ENCODE data around the gene NHP2.
"Not testable (repeated sequence)": the region's sequence is repeated elsewhere in the genome, so short reads cannot be mapped to it uniquely, and the experiment has no call there.

NHP2 gene

GRCh38 chr5:178130576-178131445 is 22.9 kb downstream of the NHP2 start, which contains the start of gene RMND5B:
Gene RMND5B, plus strand, starts transcription at chr5:178131014. Its CDS starts 7,106 bp downstream, at chr5:178138120.
- H3K4me3 ChIP-seq (ENCODE audit: low read length): peak within 1 kb of the TSS; percentile 70
- no peak for TF ChIP-seq ZNF274 (IDR thresholded peaks at IDR 0.05; ENCODE audit: low read depth, low read length)

- peak overlapping the region; percentile 70 for H3K4me3 ChIP-seq (ENCODE audit: low read length)
Measured at GRCh38 chr5:178130234-178130575, 23.5 kb downstream of the NHP2 start.

DNA sequence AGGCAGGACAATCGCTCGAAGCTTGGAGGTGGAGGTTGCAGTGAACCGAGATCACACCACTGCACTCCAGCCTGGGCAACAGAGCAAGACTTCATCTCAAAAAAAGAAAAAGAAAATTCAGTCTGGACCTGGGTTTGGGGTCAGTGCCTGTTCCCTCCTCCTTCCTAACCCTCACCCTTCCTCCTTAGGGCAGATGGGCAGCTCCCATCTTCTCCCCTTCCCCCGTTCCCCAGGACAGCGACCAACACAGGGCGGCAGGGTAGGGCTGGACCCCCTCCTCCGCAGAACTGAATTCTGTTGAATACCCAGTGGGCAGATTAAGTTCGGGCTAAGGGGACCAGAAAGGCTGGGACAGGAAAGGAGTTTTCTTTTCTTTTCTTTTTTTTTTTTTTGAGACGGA is 24.4 kb downstream of the NHP2 start:
- H3K4me3 ChIP-seq (ENCODE audit: low read length): no peak overlapping the region
- no peak for TF ChIP-seq ZNF274 (IDR thresholded peaks at IDR 0.05; ENCODE audit: low read depth, low read length)

GRCh38 chr5:178127300-178128009 is 26.2 kb downstream of the NHP2 start:
- not testable (repeated sequence) for H3K4me3 ChIP-seq (ENCODE audit: low read length)

- no peak for TF ChIP-seq ZNF274 (IDR thresholded peaks at IDR 0.05; ENCODE audit: low read depth, low read length)
- no peak overlapping the region for H3K4me3 ChIP-seq (ENCODE audit: low read length)
Measured at GRCh38 chr5:178126556-178126955, 27.1 kb downstream of the NHP2 start.

GRCh38 chr5:178125253-178125906 is 28.3 kb downstream of the NHP2 start:
- TF ChIP-seq ZNF274 (IDR thresholded peaks at IDR 0.05; ENCODE audit: low read depth, low read length): no peak
- no peak overlapping the region for H3K4me3 ChIP-seq (ENCODE audit: low read length)

DNA sequence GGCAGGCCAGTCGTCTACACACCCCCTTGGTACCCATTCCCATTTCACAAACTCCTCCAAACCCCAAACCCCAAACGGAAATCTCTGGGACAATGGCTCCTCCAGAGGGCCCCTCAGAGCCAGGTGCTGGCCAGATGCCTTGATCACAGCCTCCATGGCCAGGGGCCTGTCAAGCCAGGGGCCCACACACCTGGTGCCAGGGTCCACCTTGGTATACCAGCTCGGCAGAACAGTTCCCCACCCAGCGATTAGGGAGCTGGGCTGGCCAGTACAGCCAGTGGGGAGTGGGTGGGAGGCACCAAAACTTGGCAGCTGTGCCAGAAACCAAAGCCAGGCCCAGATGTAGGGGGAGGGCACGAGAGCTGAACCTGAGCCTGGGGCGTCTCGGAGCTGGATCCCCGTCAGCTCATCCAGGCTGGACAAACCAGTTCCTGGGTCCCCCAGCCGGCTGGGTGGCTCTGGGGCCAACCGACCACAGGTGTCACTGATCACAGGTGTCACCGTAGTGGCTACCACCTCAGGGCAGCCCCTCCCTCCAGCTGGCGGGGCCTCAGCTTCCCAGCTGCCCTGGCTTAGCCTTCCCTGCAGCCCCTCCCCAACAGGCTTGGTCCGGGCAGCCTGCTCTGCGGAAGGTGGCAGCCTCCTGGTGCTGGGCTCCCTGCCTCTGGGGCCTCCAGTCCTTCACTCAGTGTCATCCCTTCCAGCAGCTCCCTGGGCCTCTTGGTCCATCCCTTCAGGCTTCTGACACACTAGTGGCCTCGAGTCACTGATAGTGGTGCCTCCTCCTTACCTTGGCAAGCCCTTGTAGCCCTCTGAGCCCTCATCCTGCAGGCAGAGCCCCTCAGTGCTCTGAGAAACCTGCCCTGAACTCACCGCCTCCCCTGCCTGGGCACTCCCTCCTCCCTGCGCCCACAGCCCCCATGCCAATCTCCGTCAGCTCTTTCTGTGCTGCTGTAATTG is 29.4 kb downstream of the NHP2 start:
- H3K4me3 ChIP-seq (ENCODE audit: low read length): no peak overlapping the region
- TF ChIP-seq ZNF274 (IDR thresholded peaks at IDR 0.05; ENCODE audit: low read depth, low read length): no peak

GRCh38 chr5:178123094-178123965 is 30.4 kb downstream of the NHP2 start:
- H3K4me3 ChIP-seq (ENCODE audit: low read length): no peak overlapping the region
- no peak for TF ChIP-seq ZNF274 (IDR thresholded peaks at IDR 0.05; ENCODE audit: low read depth, low read length)

DNA sequence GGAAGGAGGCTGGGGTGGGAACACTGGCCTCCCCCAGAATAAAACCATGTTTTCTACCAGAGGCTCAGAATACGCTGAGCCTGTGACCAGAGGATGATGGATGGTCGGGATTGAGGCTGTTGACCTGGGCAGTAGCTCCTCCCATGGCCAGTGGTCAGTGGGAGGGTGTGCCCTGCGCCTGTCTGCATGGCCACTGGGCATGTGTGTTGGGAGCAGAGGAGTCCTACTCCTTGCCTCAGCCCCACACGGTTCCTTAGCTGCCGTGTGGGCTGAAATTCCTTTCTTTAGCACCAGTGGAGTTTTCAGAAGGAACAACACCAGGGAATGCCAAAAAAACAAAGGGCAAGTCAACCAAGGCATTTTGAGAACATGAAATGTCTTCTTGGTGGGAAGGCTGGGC is 31.3 kb downstream of the NHP2 start:
- no peak overlapping the region for H3K4me3 ChIP-seq (ENCODE audit: low read length)
- TF ChIP-seq ZNF274 (IDR thresholded peaks at IDR 0.05; ENCODE audit: low read depth, low read length): no peak

DNA sequence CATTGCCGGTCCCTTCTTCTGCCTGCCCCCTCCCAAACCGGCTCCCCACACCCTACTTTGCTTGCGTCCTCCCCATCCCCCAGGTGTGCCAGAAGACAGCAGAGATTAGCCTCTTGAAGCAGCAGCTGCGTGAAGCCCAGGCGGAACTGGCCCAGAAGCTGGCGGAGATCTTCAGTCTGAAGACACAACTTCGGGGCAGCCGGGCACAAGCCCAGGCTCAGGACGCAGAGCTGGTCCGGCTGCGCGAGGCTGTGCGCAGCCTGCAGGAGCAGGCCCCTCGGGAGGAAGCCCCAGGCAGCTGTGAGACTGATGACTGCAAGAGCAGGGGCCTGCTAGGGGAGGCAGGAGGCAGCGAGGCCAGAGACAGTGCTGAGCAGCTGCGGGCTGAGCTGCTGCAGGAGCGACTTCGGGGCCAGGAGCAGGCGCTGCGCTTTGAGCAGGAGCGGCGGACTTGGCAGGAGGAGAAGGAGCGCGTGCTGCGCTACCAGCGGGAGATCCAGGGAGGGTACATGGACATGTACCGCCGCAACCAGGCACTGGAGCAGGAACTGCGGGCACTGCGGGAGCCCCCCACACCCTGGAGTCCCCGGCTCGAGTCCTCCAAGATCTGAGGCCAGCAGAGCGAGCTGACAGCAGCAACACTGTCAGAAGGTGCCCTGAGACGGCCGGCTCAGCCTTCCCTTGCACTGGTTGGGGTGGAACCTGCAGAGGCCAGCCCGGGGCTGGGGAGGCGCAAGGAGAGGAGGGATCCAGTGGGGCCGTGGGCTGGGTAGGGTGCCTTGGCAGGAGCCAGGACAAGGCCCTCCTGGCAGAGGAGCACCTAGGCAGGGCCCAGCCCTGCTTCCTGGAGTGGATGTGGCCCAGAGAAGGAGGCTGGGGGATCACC is 32.1 kb downstream of the NHP2 start:
- H3K4me3 ChIP-seq (ENCODE audit: low read length): peak overlapping the region; percentile 9; the same call in 1 of the 2 replicates
- TF ChIP-seq ZNF274 (IDR thresholded peaks at IDR 0.05; ENCODE audit: low read depth, low read length): no peak

GRCh38 chr5:178120607-178121357 is 32.9 kb downstream of the NHP2 start:
- no peak for TF ChIP-seq ZNF274 (IDR thresholded peaks at IDR 0.05; ENCODE audit: low read depth, low read length)
- H3K4me3 ChIP-seq (ENCODE audit: low read length): peak overlapping the region; percentile 9; the same call in 1 of the 2 replicates

Measured in GM08714 (cell line).